ENCODE measurements around the gene ZNF763. TPM values are rescaled to one million over a fixed set of nuclear protein-coding genes. Genes with fewer than 3 reads are reported as not detected.
A peak's percentile ranks its signal among the peaks of the same experiment; 100 is the strongest.
"Not testable (repeated sequence)": the region's sequence is repeated elsewhere in the genome, so short reads cannot be mapped to it uniquely, and the experiment has no call there.

Gene ZNF763
- polyA plus RNA-seq, 3 donors from 2014 or later, result 0.91 to 5.3 (median 2.9) TPM

GRCh38 chr19:11984986-11985385, 20.1 kb downstream of the ZNF763 start:
- Mint-ChIP-seq H3K36me3 (peaks cover 0 to 8% (median 3%) of the 10 kb centered on the region in 3 donors), H3K27ac (no peak overlapping the region), H3K9me3 (peaks cover 13 to 26% (median 21%) of the 10 kb centered on the region in 6 donors), H3K27me3 (ENCODE audit: low read depth in 3 of 3) (peaks cover 2 to 11% (median 2%) of the 10 kb centered on the region in 3 donors), H3K4me1 (peaks cover 16 to 25% of the 10 kb centered on the region in 2 donors), H3K4me3 (no peak overlapping the region)
- peak in 2 of 3 donors; percentile 4 to 6 for DNase-seq

GRCh38 chr19:11986754-11987153, 21.9 kb downstream of the ZNF763 start:
- DNase-seq, result no peak
- Mint-ChIP-seq H3K9me3 (peaks cover 0 to 9% (median 6%) of the 10 kb centered on the region in 6 donors), H3K36me3 (peaks cover 0 to 4% (median 0%) of the 10 kb centered on the region in 3 donors), H3K4me1 (peaks cover 25 to 38% of the 10 kb centered on the region in 2 donors), H3K4me3 (peak overlapping the region in 3 of 5 donors; percentile 4 to 98 (median 96)), H3K27me3 (ENCODE audit: low read depth in 3 of 3) (peaks cover 2 to 11% (median 2%) of the 10 kb centered on the region in 3 donors), H3K27ac (no peak overlapping the region)

GRCh38 chr19:11987405-11988281, 22.8 kb downstream of the ZNF763 start:
- peaks cover 2 to 10% (median 2%) of the 10 kb centered on the region in 3 donors for H3K27me3 Mint-ChIP-seq (ENCODE audit: low read depth in 3 of 3)
- H3K4me1 Mint-ChIP-seq, result peaks cover 31 to 45% of the 10 kb centered on the region in 2 donors
- H3K4me3 Mint-ChIP-seq, result peak overlapping the region; percentile 95 to 99 (median 98)
- DNase-seq, result peak; percentile 84 to 85 (median 85)
- H3K36me3 Mint-ChIP-seq, result peaks cover 0 to 4% (median 0%) of the 10 kb centered on the region in 3 donors
- peaks cover 0 to 3% (median 0%) of the 10 kb centered on the region in 6 donors for H3K9me3 Mint-ChIP-seq
- H3K27ac Mint-ChIP-seq, result peak overlapping the region; percentile 90 to 97 (median 93)

- H3K9me3 Mint-ChIP-seq, result no peaks in the 10 kb centered on the region
- peaks cover 0 to 4% (median 0%) of the 10 kb centered on the region in 3 donors for H3K36me3 Mint-ChIP-seq
- no peak for DNase-seq
- peak overlapping the region; percentile 95 to 99 (median 98) for H3K4me3 Mint-ChIP-seq
- peaks cover 31 to 52% of the 10 kb centered on the region in 2 donors for H3K4me1 Mint-ChIP-seq
- H3K27me3 Mint-ChIP-seq (ENCODE audit: low read depth in 3 of 3), result peaks cover 2 to 7% (median 2%) of the 10 kb centered on the region in 3 donors
- H3K27ac Mint-ChIP-seq, result peak overlapping the region; percentile 85 to 97 (median 92)
These were observed 24.2 kb downstream of the ZNF763 start for GRCh38 chr19:11989112-11989456.

GRCh38 chr19:11991921-11992320, 27.1 kb downstream of the ZNF763 start:
- peak overlapping the region in 3 of 6 donors; percentile 1 to 20 (median 3) for H3K27ac Mint-ChIP-seq
- H3K4me3 Mint-ChIP-seq, DNase-seq, H3K9me3 Mint-ChIP-seq, H3K36me3 Mint-ChIP-seq: not testable (repeated sequence)
- H3K27me3 Mint-ChIP-seq (ENCODE audit: low read depth in 3 of 3), result peaks cover 0 to 12% (median 4%) of the 10 kb centered on the region in 3 donors
- peaks cover 33 to 65% of the 10 kb centered on the region in 2 donors for H3K4me1 Mint-ChIP-seq

- Mint-ChIP-seq H3K4me1 (peaks cover 23 to 55% of the 10 kb centered on the region in 2 donors), H3K4me3 (no peak overlapping the region), H3K9me3 (no peaks in the 10 kb centered on the region), H3K36me3 (peaks cover 0 to 14% (median 4%) of the 10 kb centered on the region in 3 donors), H3K27me3 (ENCODE audit: low read depth in 3 of 3) (peaks cover 1 to 9% (median 2%) of the 10 kb centered on the region in 3 donors), H3K27ac (no peak overlapping the region)
- DNase-seq, result no peak
These were observed 30.3 kb downstream of the ZNF763 start for GRCh38 chr19:11995174-11995573.

DNA sequence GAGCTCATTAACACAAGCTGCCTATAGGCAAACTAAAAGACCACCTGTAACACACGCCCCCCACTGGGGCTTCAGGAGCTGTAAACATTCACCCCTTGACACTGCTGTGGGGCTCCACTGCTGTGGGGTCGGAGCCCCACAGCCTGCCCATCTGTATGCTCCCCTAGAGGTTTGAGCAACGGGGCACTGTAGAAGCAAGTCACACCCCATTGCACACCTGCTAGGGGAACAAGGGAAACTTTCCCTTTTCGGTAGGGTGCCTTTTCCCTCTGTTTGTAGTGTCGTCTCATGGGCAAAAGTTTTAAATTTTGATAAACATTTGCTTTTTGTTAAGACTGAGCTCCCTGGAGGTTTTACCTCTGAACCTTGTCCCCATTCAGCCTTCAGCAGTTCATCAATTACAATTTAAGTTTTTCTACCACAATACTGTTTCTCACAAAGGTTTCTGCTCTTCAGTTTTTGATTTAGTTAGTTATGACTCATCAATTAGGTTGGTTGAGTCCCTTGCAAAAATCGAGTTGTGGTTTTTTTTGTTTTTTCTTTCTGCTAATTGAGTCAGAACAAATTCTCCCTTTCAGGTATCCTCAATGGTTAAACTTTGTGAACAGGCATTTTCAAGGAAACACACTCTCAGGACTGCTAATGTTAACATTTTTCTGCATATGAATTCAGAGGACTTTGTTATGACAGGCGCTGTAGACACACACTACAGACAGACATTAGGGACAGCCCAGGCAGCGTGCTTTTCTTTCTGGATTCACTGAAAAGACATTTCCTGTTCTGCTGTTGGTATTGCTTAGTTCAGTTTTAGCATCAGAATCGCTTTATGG, 35.5 kb downstream of the ZNF763 start:
- peaks cover 15 to 27% of the 10 kb centered on the region in 2 donors for H3K4me1 Mint-ChIP-seq
- no peak for DNase-seq
- peak overlapping the region in 3 of 6 donors; percentile 22 to 47 (median 40) for H3K27ac Mint-ChIP-seq
- H3K36me3 Mint-ChIP-seq, result peaks cover 0 to 11% (median 9%) of the 10 kb centered on the region in 3 donors
- no peaks in the 10 kb centered on the region for H3K9me3 Mint-ChIP-seq
- no peak overlapping the region for H3K4me3 Mint-ChIP-seq
- H3K27me3 Mint-ChIP-seq (ENCODE audit: low read depth in 3 of 3), result peaks cover 0 to 2% (median 1%) of the 10 kb centered on the region in 3 donors

- Mint-ChIP-seq H3K27me3 (ENCODE audit: low read depth in 3 of 3) (peaks cover 0 to 2% (median 1%) of the 10 kb centered on the region in 3 donors), H3K27ac (no peak overlapping the region), H3K4me3 (no peak overlapping the region), H3K36me3 (peaks cover 49 to 61% (median 56%) of the 10 kb centered on the region in 3 donors), H3K4me1 (peaks cover 4 to 5% of the 10 kb centered on the region in 2 donors), H3K9me3 (peaks cover 37 to 73% (median 57%) of the 10 kb centered on the region in 6 donors)
- no peak for DNase-seq
These were observed 50.3 kb downstream of the ZNF763 start for GRCh38 chr19:12015015-12015752.

DNA sequence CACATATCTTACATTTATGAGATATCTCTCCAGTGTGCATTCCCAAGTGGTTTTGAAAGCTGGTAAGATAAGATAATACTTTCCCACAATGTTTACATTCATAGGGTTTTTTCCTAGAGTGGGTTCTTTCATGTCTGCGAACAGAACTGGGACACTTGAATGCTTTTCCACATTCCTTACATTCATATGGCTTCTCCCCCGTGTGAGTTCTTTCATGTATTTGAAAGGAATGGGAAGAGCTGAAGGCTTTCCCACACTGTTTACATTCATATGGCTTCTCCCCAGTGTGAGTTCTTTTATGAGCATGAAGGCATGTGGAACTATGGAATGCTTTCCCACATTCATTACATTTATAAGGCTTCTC, 50.9 kb downstream of the ZNF763 start:
- H3K27me3 Mint-ChIP-seq (ENCODE audit: low read depth in 3 of 3), result peaks cover 0 to 2% (median 0%) of the 10 kb centered on the region in 3 donors
- no peak for DNase-seq
- H3K4me3 Mint-ChIP-seq, result no peak overlapping the region
- H3K4me1 Mint-ChIP-seq, result peaks cover 3 to 5% of the 10 kb centered on the region in 2 donors
- no peak overlapping the region for H3K27ac Mint-ChIP-seq
- peaks cover 38 to 75% (median 59%) of the 10 kb centered on the region in 6 donors for H3K9me3 Mint-ChIP-seq
- peaks cover 49 to 59% (median 56%) of the 10 kb centered on the region in 3 donors for H3K36me3 Mint-ChIP-seq

Other genes with a start within 250 kb of the ZNF763 start
- 1 to 10 TPM; 1.7 to 5.0 (median 2.4) TPM for gene ZNF823, start 226.1 kb upstream of the ZNF763 start, polyA plus RNA-seq
- 1 to 10 TPM in 2 of 3 donors, under 1 TPM in 1; 0.14 to 7.9 (median 5.2) TPM for gene ZNF441, start 198.0 kb upstream of the ZNF763 start, polyA plus RNA-seq
- 1 to 10 TPM in 1 of 3 donors, not detected in 2; 1.1 TPM for gene ZNF491, start 166.5 kb upstream of the ZNF763 start, polyA plus RNA-seq
- 1 to 10 TPM in 2 of 3 donors, under 1 TPM in 1; 0.34 to 4.5 (median 2.4) TPM for gene ZNF440, start 150.8 kb upstream of the ZNF763 start, polyA plus RNA-seq
- gene ZNF439, start 116.3 kb upstream of the ZNF763 start, polyA plus RNA-seq, result 1 to 10 TPM in 2 of 3 donors, not detected in 1; 2.0 to 2.7 TPM
- gene ZNF69, start 77.3 kb upstream of the ZNF763 start, polyA plus RNA-seq, result 1 to 10 TPM in 2 of 3 donors, not detected in 1; 2.4 to 3.3 TPM
- 1 to 10 TPM; 1.3 to 3.0 (median 2.4) TPM for gene ZNF700, start 39.9 kb upstream of the ZNF763 start, polyA plus RNA-seq
- 1 to 10 TPM; 4.5 to 6.5 (median 5.4) TPM for gene ZNF433, start 70.6 kb downstream of the ZNF763 start, polyA plus RNA-seq
- not detected for gene ZNF878, start 87.9 kb downstream of the ZNF763 start, polyA plus RNA-seq
- 1 to 10 TPM in 2 of 3 donors, under 1 TPM in 1; 0.13 to 2.8 (median 2.6) TPM for gene ZNF844, start 99.7 kb downstream of the ZNF763 start, polyA plus RNA-seq
- 1 to 10 TPM; 2.2 to 4.1 (median 2.4) TPM for gene ZNF20, start 175.3 kb downstream of the ZNF763 start, polyA plus RNA-seq
- gene ZNF625, start 191.7 kb downstream of the ZNF763 start, polyA plus RNA-seq, result 1 to 10 TPM in 1 of 3 donors, under 1 TPM in 1, not detected in 1; 0.51 to 3.6 TPM
- 10 to 100 TPM; 15.1 to 20.1 (median 18.6) TPM for gene ZNF136, start 198.1 kb downstream of the ZNF763 start, polyA plus RNA-seq

Measured in immature natural killer cell (primary cell).